Activated naive CD8-positive, alpha-beta T cell treated with anti-CD3 and anti-CD28 coated beads, Interleukin-2, amount 50 U/mL, for 16 hours (primary cell): ENCODE results near the gene NAAA.
"Not testable (repeated sequence)": the region's sequence is repeated elsewhere in the genome, so short reads cannot be mapped to it uniquely, and the experiment has no call there.

ENCODE experiments used
- DNase-seq: peaks from one replicate; pipeline ENCODE4 v3.0.0-alpha.2; 2020; ENCODE audit warnings: low read depth, low spot score

NAAA gene

GRCh38 chr4:75940692-75941253, at the start of gene NAAA:
TSS of gene NAAA (minus strand) at chr4:75941013. CDS start at chr4:75940949, 64 bp downstream.
- peak; percentile 63 for DNase-seq

DNA sequence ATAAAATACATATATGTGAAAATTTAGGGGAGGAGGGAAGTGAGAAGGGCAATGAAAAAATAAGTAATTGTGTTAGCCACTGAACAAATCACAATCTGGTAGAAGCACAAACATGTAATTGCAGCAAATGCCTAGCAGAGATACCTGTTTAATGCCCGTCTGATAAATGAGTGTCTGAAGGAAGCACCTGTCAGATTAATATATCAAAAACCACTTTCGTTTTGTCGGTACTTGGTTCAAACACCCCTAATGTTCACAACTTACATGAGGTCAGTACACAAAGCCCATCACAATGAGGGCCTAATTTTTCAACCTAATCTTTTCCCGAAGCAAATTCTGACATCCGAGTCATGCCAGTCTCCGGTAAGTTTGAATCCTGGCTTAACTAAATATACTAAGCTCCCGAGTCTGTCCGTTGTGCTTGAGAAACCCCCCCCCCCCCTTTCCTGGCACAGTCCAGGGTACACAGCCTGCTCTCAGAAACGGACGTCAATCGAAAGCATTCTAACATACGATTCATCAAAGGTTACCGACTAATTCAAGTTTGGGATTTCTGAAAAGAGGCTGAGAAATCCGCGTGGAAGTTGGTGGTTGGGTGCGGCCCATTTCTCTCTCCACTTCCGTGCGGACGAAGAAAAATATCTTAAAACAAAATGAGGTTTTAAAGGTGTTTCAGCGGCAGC, 49.2 kb upstream of the NAAA start:
- DNase-seq = no peak

DNA sequence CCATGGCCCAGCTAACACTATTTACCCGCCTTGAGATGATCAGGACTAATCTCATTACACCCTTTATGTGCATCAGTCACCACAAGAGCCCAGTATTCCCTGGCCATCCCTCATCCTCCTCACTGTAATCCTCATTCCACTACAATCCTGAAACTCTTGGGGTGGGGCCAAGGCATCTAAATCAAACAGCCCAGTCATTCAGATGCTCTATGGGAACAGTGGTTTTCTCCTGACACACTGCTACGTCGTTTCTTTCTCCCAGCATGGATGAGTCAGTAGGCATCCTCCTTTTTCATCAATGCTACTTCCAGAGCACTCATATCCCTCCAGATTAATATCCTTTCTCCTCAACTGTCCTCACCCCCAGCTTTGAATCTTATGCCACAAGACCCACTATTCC, 44.3 kb upstream of the NAAA start:
- no peak for DNase-seq

- DNase-seq = no peak
Measured at GRCh38 chr4:75980576-75980975, 39.8 kb upstream of the NAAA start.

DNA sequence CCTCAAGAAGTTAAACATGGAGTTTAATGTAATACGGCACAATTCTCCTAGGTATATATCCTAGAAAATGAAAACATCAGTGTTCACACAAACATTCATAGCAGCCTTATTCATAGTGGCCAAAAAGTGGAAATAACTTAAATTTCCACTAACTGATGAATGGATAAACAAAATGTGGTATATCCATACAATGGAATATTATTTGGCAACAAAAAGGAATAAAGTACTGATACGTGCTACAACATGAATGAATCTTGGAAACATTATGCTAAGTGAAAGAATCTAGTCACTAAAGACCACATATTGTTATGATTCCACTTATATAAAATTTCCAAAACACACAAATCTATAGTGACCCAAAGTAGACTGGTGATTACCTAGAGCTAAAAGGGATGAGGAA, 35.4 kb upstream of the NAAA start:
- DNase-seq = no peak

DNA sequence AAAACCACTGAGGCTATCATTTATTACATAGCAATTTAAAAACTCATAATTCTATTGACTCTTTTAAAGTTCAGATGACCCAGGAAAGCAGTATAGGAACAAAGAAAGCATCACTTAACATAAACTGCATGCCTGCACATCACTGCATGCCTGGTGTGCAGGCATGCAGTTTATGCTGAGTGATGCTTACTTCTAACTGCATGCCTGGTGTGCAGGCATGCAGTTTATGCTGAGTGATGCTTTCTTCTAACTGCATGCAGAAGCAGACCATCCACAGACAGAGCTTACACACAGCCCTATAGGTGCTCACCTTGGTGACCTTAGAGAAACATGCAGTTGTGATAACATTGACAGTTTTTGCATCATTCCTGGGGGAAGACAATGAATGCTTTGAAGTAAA, 33.0 kb upstream of the NAAA start:
- no peak for DNase-seq

DNA sequence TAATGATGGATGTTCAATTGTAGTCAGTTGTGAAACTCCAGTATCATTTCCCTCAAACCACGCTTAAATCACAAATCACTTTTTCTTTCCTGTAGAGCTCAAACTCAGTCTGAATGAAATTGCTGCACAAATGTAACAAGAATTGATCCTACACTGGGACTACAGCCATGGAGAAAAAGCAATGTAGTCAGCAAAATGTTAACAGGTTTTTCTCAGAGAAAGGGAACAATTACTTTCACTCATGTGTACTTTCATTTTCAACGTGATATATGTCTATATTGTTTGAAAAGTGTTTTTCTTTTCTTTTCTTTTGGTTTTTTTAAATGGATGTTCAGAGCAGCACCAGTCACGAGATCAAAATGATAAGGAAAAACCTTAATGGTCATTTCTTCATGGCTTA, 27.3 kb upstream of the NAAA start:
- DNase-seq = no peak

DNA sequence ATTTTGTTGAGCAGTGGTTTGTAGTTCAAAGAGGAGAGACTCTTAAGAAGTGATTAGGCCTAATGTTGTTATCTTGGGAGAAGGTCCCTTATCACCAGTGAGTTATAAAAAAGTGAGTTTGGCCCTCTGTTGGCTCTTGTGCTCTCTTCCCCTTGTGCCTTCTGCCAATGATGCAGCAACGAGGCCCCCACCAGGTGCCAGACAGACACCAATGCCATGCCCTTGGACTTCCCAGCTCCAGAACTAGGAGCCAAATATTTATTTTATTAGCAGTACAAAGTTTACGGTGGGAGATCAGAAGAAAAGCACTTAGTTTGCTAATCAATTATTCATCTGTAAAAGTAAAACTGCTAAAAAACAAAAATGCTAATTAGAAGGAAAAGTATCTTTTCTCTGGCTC, 22.7 kb upstream of the NAAA start:
- DNase-seq = no peak

DNA sequence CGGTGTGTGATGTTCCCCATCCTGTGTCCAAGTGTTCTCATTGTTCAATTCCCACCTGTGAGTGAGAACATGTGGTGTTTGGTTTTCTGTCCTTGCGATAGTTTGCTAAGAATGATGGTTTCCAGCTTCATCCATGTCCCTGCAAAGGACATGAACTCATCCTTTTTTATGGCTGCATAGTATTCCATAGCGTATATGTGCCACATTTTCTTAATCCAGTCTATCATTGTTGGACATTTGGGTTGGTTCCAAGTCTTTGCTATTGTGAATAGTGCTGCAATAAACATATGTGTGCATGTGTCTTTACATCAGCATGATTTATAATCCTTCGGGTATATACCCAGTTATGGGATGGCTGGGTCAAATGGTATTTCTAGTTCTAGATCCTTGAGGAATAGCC, 21.3 kb upstream of the NAAA start:
- DNase-seq = not testable (repeated sequence)

DNA sequence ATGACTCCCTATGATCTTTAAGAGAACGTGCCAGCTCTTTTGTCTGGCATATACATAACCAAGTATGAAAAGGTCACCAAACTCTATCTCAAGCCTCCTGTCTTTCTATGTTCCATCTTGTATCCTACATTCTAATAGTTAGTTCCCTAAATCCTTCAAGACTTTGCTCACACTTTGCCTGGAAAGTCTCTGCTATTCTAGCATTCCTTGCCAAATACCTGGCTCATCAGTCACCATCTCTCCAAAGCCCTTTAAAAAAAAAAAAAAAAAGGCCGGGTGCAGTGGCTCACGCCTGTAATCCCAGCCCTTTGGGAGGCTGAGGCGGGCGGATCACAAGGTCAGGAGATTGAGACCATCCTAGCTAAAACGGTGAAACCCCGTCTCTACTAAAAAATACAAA, 17.7 kb upstream of the NAAA start:
- DNase-seq = not testable (repeated sequence)

DNA sequence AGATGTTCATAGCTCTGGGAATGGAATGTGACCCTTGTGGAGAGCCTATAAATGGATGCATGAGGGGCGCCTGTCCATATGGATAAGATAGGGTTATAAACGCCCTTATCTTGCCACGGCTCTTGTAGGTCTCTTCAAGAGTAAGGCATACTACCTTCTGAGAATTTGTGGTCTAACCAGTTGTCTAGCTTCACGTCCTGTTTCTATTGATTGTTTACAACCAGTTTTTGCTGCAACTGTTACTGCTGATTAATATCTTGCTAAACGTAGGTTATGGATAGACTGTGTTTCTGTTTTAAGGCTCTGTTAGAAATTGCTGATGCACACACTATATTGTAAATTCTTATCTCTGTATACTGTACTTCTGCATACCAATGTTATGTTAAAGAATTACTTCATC, 14.0 kb upstream of the NAAA start:
- DNase-seq = not testable (repeated sequence)

DNA sequence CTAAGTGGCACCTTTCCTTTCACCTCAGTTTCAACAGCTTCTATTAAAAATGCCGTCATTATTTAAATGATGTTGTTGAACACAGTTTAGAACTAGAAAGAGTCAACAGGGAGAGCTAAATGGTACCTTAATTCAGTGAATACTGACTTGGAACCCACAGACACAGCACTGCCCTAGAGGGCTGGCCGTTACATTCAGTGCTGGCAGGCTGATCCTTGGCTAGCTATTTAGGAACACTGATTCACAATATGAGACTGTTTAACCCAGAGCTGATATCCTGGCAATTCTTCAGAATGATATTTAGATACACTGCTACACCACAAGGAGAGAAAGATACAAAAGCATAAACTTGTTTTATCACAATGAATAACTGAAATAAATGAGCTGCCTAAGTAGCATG, 12.7 kb upstream of the NAAA start:
- DNase-seq = no peak

- DNase-seq = no peak
Measured at GRCh38 chr4:75950213-75950815, 9.5 kb upstream of the NAAA start.

GRCh38 chr4:75948822-75949444, 8.1 kb upstream of the NAAA start:
- DNase-seq = no peak

GRCh38 chr4:75939890-75940691, 722 bp downstream of the NAAA start:
- peak; percentile 51 for DNase-seq

- DNase-seq = no peak
Measured at GRCh38 chr4:75935628-75936027, 5.2 kb downstream of the NAAA start.

GRCh38 chr4:75930152-75930551, 10.7 kb downstream of the NAAA start:
- DNase-seq = no peak

GRCh38 chr4:75924916-75925315, 15.9 kb downstream of the NAAA start:
- DNase-seq = not testable (repeated sequence)

DNA sequence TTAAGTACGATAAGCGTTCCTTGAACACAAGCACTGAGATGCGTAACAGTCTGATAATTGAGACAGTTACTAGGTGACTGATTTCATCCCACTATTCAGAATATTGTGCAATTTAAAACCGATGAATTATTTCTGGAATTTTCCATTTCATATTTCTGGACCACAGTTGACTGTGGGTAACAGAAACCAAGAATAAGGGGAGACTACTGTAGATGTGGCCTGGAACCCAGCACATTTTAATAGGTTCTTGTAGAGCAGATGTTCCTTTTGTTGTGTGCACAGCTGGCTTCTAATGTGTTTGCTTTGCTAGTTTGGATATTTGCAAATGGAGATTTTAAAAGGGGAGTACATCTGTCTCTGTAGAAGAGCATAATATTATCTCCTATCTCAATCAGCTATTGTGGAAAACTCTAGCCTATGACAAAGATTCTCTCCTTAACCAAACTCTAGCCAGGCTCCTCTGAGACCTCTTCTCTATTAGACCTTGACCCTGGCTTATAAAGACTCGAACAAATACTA, 16.4 kb downstream of the NAAA start:
- DNase-seq = no peak

DNA sequence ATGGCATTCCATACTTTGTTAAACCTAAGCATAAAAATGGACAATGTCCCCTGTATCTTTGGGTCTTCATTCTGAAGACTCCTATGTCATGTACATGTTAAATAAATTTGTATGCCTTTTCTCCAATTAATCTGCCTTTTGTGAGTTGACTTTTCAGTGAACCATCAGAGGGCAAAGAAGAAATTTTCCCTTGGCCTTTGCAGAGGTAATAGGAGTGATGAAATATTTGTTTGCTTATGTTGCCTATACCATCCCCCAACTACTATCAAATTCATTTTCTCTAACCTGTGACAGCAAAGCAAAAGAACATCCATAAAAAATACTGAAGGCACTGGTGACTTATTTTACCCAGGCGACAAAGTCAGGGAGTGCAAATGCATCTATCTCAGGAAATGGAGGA, 18.2 kb downstream of the NAAA start:
- DNase-seq = no peak

GRCh38 chr4:75921910-75922309, 18.9 kb downstream of the NAAA start:
- no peak for DNase-seq

GRCh38 chr4:75920327-75920726, 20.5 kb downstream of the NAAA start:
- no peak for DNase-seq
